Left lung (tissue), 10 donors: ENCODE data around the gene PLA1A. TPM values are rescaled to one million over a fixed set of nuclear protein-coding genes. Genes with fewer than 3 reads are reported as not detected.
A peak's percentile ranks its signal among the peaks of the same experiment; 100 is the strongest.

Experiments
- ATAC-seq: fragments of 200-7000 bp; cut with Tn5 transposase; one replicate; pipeline ENCODE4 v1.9.1; 2020; ENCODE audit warnings: moderate library complexity
- DNase-seq, 4 donors: peaks; one replicate each; pipeline ENCODE4 v3.0.0-alpha.2; 2013 to 2020
- H3K27ac ChIP-seq, 2 donors: fragments of 200-600 bp; sonication (generic) in 1 of 2; one replicate each; pipeline versions ENCODE4 v1.5.0 to v1.8.0; 2020 to 2021
- H3K27me3 ChIP-seq, 2 donors: fragments of 200-600 bp; sonication (generic) in 1 of 2; one replicate each; pipeline versions ENCODE4 v1.5.0 to v1.8.0; 2020 to 2021
- H3K36me3 ChIP-seq, 2 donors: fragments of 200-600 bp; sonication (generic) in 1 of 2; one replicate each; pipeline versions ENCODE4 v1.5.0 to v1.8.0; 2020 to 2021
- H3K4me1 ChIP-seq, 2 donors: fragments of 200-600 bp; one replicate each; pipeline ENCODE4 v1.8.0; 2021
- H3K4me3 ChIP-seq, 2 donors: fragments of 200-600 bp; sonication (generic) in 1 of 2; one replicate each; pipeline versions ENCODE4 v1.5.0 to v1.8.0; 2020 to 2021; ENCODE audit warnings: mild to moderate bottlenecking in 1 of 2
- H3K9me3 ChIP-seq, 2 donors: fragments of 200-600 bp; sonication (generic) in 1 of 2; one replicate each; pipeline versions ENCODE4 v1.5.0 to v1.8.0; 2020 to 2021
- CTCF ChIP-seq, 2 donors: fragments of 200-600 bp; sonication (generic) in 1 of 2; IDR thresholded peaks; one replicate each; pipeline versions ENCODE4 v1.5.0 to v1.8.0; 2021; ENCODE audit warnings: antibody characterized with exemption in 2 of 2
- intact Hi-C, 2 donors: fragments of 100-400 bp; cut with DNase I; formaldehyde crosslinking; loops; one replicate each; pipeline versions ENCODE4 v1.11.2 to v1.14.2; 2022
- polyA plus RNA-seq, 6 donors: library from polyadenylated mRNA; unstranded; fragments of 120-200 nt; gene quantifications; one replicate each; pipeline ENCODE4 v1.2.1, GENCODE V29; 2013; ENCODE audit not compliant: insufficient read length in 6 of 6
- total RNA-seq, 2 donors: library from RNA; stranded (reverse); fragmentation: NEBNext Ultra II Directional; extraction: Animal tissue kit (Norgen Biotek cat#: 25700); gene quantifications; one replicate each; pipeline ENCODE4 v1.2.1, GENCODE V29; 2021
- donor health status: DM: no; HTN: yes; CAD: no.
- donor health status: DM: no; HTN: no; CAD: no.

The PLA1A gene
- total and polyA plus RNA-seq, 8 donors, result 0.70 to 14.5 (median 0.99) TPM

GRCh38 chr3:119660474-119661440 lies 63.1 kb downstream of the PLA1A start, which contains the start of gene POPDC2:
Gene POPDC2, minus strand, starts transcription at chr3:119660589. Its CDS starts 166 bp downstream, at chr3:119660423.
- no peak for TF ChIP-seq CTCF (IDR thresholded peaks at IDR 0.05)
- H3K27me3 ChIP-seq, result no peaks in the 10 kb centered on the region
- no peak within 1 kb of the TSS for H3K4me3 ChIP-seq
- H3K9me3 ChIP-seq, result no peaks in the 10 kb centered on the region
- DNase-seq, result no peak
- no peaks in the 10 kb centered on the region for H3K36me3 ChIP-seq
- no peak for ATAC-seq
- H3K4me1 ChIP-seq, result peaks cover 4 to 16% of the 10 kb centered on the region in 2 donors
- no peak within 1 kb of the TSS for H3K27ac ChIP-seq
- intact Hi-C loops, result no loop called here

- no peak overlapping the region for H3K4me3 ChIP-seq
- peak; percentile 20 for ATAC-seq
- no peaks in the 10 kb centered on the region for H3K9me3 ChIP-seq
- no peak for DNase-seq
- intact Hi-C loops, result no loop called here
- no peak overlapping the region for H3K27ac ChIP-seq
- TF ChIP-seq CTCF (IDR thresholded peaks at IDR 0.05), result no peak
- H3K27me3 ChIP-seq, result no peaks in the 10 kb centered on the region
- peaks cover 4 to 16% of the 10 kb centered on the region in 2 donors for H3K4me1 ChIP-seq
- peaks cover 0 to 10% of the 10 kb centered on the region in 2 donors for H3K36me3 ChIP-seq
These were observed 65.1 kb downstream of the PLA1A start for GRCh38 chr3:119662604-119663373.

GRCh38 chr3:119663885-119664284 lies 66.2 kb downstream of the PLA1A start:
- no peak overlapping the region for H3K4me3 ChIP-seq
- no peak for ATAC-seq
- TF ChIP-seq CTCF (IDR thresholded peaks at IDR 0.05), result no peak
- H3K27me3 ChIP-seq, result no peaks in the 10 kb centered on the region
- no peaks in the 10 kb centered on the region for H3K9me3 ChIP-seq
- H3K36me3 ChIP-seq, result peaks cover 0 to 20% of the 10 kb centered on the region in 2 donors
- H3K4me1 ChIP-seq, result peaks cover 7 to 16% of the 10 kb centered on the region in 2 donors
- no peak for DNase-seq
- intact Hi-C loops, result no loop called here
- H3K27ac ChIP-seq, result no peak overlapping the region

GRCh38 chr3:119664370-119664769 lies 66.7 kb downstream of the PLA1A start:
- Histone ChIP-seq H3K4me1 (peaks cover 7 to 16% of the 10 kb centered on the region in 2 donors), H3K36me3 (peaks cover 0 to 25% of the 10 kb centered on the region in 2 donors), H3K4me3 (no peak overlapping the region), H3K27ac (no peak overlapping the region), H3K27me3 (no peaks in the 10 kb centered on the region), H3K9me3 (no peaks in the 10 kb centered on the region)
- intact Hi-C loops, result no loop called here
- DNase-seq, result no peak
- no peak for TF ChIP-seq CTCF (IDR thresholded peaks at IDR 0.05)
- ATAC-seq, result no peak
